Cardiac muscle cell (in vitro differentiated cells and primary cell): ENCODE measurements around the gene LGI2. TPM values are rescaled to one million over a fixed set of nuclear protein-coding genes. Genes with fewer than 3 reads are reported as not detected.

ENCODE experiments used
- DNase-seq, 2 donors: peaks; one replicate each; pipeline versions ENCODE4 v3.0.0 to v3.0.0-alpha.2; 2010 to 2017; ENCODE audit warnings: low read depth in 1 of 2, low spot score in 1 of 2
- H3K27ac ChIP-seq: fragments of 200-600 bp; sonication (generic); 2 replicates; pipeline ENCODE4 v1.5.1; 2016
- H3K27me3 ChIP-seq: fragments of 200-600 bp; sonication (generic); 2 replicates; pipeline ENCODE4 v1.6.0; 2016; ENCODE audit warnings: control low read depth
- H3K36me3 ChIP-seq: fragments of 200-600 bp; sonication (generic); 2 replicates; pipeline ENCODE4 v1.5.1; 2016; ENCODE audit warnings: control low read depth
- H3K4me1 ChIP-seq: fragments of 200-600 bp; sonication (generic); 2 replicates; pipeline ENCODE4 v1.8.1; 2017; ENCODE audit warnings: low read depth, mild to moderate bottlenecking, mixed run types
- H3K4me3 ChIP-seq: fragments of 200-600 bp; sonication (generic); 2 replicates; pipeline ENCODE4 v1.5.1; 2016; ENCODE audit warnings: mild to moderate bottlenecking
- H3K9me3 ChIP-seq: fragments of 200-600 bp; sonication (generic); 2 replicates; pipeline ENCODE4 v1.5.1; 2017; ENCODE audit warnings: low read depth, mild to moderate bottlenecking, control low read depth
- polyA plus RNA-seq: library from polyadenylated mRNA; unstranded; fragments of >200 nt; fragmentation: Nextera tagmentation; extraction: Ambion mirVana; gene quantifications from 2 replicates; pipeline ENCODE4 v1.2.1, GENCODE V29; 2016
- total RNA-seq: library from RNA; depleted of rRNA; stranded (reverse); fragments of >200 nt; gene quantifications from 2 replicates; pipeline ENCODE4 v1.2.3, GENCODE V29; 2016
- TF ChIP-seq, protein P1 (sequence below): IDR thresholded peaks from 2 replicates; pipeline ENCODE4 v1.5.1; 2012; ENCODE audit warnings: low read depth, mild to moderate bottlenecking, low read length

LGI2 gene
- total and polyA plus RNA-seq, 2 experiments from 2014 or later: 7.2 to 8.7 TPM

DNA sequence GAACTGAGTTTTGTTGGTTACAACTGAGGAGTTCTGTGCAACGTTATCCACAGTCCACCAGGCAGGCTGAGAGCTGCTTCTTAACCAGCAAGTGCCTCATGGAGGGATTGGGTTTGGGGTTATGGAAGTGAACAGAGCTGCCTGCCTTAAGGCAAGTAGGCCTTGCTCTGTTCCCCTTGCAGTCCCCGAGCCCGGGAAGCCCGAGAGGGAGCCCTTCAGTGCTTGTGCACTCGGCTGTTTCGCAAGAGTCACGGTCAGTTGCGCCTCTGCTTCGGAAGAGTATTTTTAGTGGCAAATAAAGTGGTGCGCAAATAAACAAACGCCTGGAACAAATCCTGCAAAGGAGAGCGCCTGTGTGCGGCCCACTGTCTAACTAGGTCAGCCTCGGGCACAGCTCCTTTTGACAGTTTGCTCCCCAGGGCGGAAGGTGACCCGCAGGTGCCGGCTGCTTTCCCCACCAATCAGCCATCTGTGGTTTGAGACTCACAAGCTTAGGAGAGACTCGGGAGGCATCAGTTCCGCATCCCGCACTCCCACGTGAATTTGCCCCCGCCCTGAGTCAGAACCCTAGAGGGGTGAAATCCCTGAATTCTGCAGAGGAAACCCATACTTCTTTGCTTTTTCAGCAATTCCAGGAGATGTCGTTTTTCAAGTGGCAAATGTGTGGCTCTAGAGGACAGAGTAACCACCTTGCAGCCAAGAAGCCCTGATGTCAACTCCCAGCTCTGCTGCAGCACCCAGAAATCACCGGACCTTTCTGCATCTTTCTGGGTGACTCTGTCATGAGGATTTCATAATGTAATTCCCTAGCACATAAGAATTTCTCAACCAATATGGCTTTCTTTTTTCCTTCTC, 56.8 kb downstream of the LGI2 start:
- Histone ChIP-seq H3K27ac (no peak overlapping the region), H3K27me3 (no peaks in the 10 kb centered on the region), H3K9me3 (no peaks in the 10 kb centered on the region), H3K4me3 (no peak overlapping the region), H3K36me3 (no peaks in the 10 kb centered on the region), H3K4me1 (no peaks in the 10 kb centered on the region)
- no peak for DNase-seq
- TF ChIP-seq, protein P1, sequence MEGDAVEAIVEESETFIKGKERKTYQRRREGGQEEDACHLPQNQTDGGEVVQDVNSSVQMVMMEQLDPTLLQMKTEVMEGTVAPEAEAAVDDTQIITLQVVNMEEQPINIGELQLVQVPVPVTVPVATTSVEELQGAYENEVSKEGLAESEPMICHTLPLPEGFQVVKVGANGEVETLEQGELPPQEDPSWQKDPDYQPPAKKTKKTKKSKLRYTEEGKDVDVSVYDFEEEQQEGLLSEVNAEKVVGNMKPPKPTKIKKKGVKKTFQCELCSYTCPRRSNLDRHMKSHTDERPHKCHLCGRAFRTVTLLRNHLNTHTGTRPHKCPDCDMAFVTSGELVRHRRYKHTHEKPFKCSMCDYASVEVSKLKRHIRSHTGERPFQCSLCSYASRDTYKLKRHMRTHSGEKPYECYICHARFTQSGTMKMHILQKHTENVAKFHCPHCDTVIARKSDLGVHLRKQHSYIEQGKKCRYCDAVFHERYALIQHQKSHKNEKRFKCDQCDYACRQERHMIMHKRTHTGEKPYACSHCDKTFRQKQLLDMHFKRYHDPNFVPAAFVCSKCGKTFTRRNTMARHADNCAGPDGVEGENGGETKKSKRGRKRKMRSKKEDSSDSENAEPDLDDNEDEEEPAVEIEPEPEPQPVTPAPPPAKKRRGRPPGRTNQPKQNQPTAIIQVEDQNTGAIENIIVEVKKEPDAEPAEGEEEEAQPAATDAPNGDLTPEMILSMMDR: no peak

DNA sequence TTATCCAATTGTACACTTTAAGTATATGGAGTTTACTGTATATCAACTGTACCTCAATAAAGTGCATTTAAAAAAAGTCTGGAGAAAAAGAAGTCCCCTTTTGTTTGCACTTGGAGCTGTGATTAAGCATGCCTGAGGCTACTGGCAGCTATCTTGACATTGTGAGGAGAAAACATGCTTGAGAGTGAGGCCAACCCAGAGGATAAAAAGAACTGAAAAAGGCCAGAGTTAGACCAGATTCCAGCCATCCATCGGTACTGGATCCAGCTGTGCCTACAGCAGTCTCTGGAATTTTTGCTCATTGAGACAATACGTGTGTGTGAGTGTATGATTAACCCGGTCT, 57.4 kb downstream of the LGI2 start:
- DNase-seq: no peak
- no peaks in the 10 kb centered on the region for H3K27me3 ChIP-seq
- TF ChIP-seq, protein P1: no peak
- no peaks in the 10 kb centered on the region for H3K36me3 ChIP-seq
- no peak overlapping the region for H3K27ac ChIP-seq
- H3K4me1 ChIP-seq: no peaks in the 10 kb centered on the region
- no peaks in the 10 kb centered on the region for H3K9me3 ChIP-seq
- no peak overlapping the region for H3K4me3 ChIP-seq

DNA sequence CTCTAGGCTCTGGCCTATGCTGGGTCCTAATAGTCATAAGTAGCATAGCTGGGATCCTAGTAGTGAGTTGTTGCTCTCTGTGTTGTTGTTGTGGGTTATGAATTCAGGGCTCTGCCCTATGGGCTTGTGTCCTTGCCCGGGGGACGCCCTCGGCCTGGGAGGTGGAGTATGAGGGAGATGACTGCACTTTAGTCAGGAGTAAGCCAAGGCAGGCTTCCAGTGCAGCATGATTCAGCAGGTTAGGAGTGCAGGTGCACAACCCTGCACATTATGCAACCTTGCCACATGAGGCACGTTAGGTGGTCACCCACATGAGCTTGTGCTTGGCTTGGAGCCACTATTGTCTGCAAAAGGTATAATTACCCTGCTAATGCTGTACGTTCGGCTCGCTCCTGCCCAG, 59.6 kb downstream of the LGI2 start:
- TF ChIP-seq, protein P1: no peak
- Histone ChIP-seq H3K4me3 (no peak overlapping the region), H3K9me3 (no peaks in the 10 kb centered on the region), H3K27me3 (no peaks in the 10 kb centered on the region), H3K36me3 (no peaks in the 10 kb centered on the region), H3K4me1 (no peaks in the 10 kb centered on the region), H3K27ac (no peak overlapping the region)
- DNase-seq: no peak

DNA sequence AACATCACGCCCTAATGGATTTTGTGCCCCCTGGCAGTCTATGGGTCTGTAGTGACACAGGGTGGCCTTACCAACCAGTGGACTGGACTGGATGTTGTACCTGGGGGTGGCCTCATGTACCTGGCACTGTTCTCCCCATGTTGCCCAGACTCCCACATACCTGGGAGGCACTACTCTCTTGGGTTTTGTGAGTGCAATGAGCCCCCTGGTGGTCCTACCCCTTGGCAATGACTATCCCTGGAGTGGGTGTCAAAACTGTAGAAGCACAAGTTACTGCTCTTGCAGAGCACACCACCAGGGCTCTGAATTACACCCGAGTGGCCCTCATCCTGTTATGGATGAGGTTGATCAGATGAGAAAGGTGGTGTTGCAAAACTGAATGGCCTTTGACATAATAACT, 60.1 kb downstream of the LGI2 start:
- TF ChIP-seq, protein P1: no peak
- H3K9me3 ChIP-seq: no peaks in the 10 kb centered on the region
- DNase-seq: no peak
- H3K36me3 ChIP-seq: no peaks in the 10 kb centered on the region
- H3K4me3 ChIP-seq: no peak overlapping the region
- H3K27me3 ChIP-seq: no peaks in the 10 kb centered on the region
- no peaks in the 10 kb centered on the region for H3K4me1 ChIP-seq
- no peak overlapping the region for H3K27ac ChIP-seq

DNA sequence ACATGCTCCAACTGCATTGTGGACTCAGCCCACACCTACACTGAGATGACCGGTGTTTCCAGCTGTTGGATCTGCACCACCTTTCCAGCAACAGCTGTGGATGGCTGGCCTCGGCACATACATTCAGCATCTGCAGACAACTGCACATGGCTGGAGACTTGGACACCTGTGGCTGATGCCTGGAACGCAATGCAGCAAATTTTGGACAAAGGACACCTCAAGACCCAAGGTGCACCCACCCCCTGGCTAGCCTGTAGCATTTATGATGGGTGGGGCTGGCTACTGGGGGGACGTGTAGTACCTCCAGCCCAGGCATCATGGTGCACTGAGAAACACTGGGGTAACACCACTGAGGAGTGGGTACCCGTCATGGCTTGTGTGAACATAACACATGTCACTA, 60.6 kb downstream of the LGI2 start:
- H3K27me3 ChIP-seq: no peaks in the 10 kb centered on the region
- H3K9me3 ChIP-seq: no peaks in the 10 kb centered on the region
- no peak overlapping the region for H3K27ac ChIP-seq
- TF ChIP-seq, protein P1: no peak
- no peak for DNase-seq
- no peaks in the 10 kb centered on the region for H3K4me1 ChIP-seq
- no peaks in the 10 kb centered on the region for H3K36me3 ChIP-seq
- no peak overlapping the region for H3K4me3 ChIP-seq
